Neural progenitor cell (in vitro differentiated cells): ENCODE results near the gene TUB.

Experiments used
- CTCF ChIP-seq: fragments of 200-600 bp; sonication (generic); IDR thresholded peaks from 2 replicates; pipeline ENCODE4 v1.5.1; 2017; ENCODE audit warnings: antibody characterized with exemption, mild to moderate bottlenecking
- EZH2 ChIP-seq: fragments of 200-600 bp; sonication (generic); IDR thresholded peaks from 2 replicates; pipeline ENCODE4 v1.6.1; 2017; ENCODE audit warnings: antibody characterized with exemption, mild to moderate bottlenecking, moderate library complexity

GRCh38 chr11:8060801-8061554 lies 20.0 kb upstream of the TUB start:
- no peak for TF ChIP-seq CTCF
- no peak for TF ChIP-seq EZH2
